ENCODE measurements around the gene TBC1D5.

The TBC1D5 gene

DNA sequence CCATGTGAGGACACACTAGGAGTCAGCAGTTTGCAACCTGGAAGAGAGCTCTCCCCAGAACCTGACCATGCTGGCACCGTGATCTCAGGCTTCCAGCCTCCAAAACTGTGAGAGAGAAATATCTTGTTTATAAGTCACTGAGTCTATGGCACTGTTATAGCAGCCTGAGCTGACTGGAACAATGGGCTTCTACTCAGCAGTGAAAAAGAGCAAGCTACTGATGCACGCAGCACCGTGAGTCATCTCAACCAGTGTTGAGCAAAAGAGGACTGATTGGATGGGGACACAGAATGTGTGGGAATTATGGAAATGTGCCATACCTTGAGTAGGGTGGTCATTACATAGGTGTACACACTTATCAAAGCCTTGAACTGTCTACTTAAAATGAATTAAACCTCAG lies 627.2 kb downstream of the TBC1D5 start:
- no peaks in the 10 kb centered on the region for H3K79me2 ChIP-seq (ENCODE audit: insufficient read depth, low read length)
- H2AFZ ChIP-seq (ENCODE audit: low read length), result no peak overlapping the region
- no peaks in the 10 kb centered on the region for H3K4me1 ChIP-seq (ENCODE audit: insufficient read depth, low read length, poor library complexity, severe bottlenecking)
- H3K27me3 ChIP-seq (ENCODE audit: insufficient read depth, low read length, poor library complexity, severe bottlenecking), result no peaks in the 10 kb centered on the region
- no peaks in the 10 kb centered on the region for H3K9me2 ChIP-seq (replicated peaks; ENCODE audit: low read depth, low read length)
- H3K4me2 ChIP-seq (ENCODE audit: low read depth, low read length, poor library complexity, severe bottlenecking), result no peak overlapping the region
- TF ChIP-seq, protein P1, sequence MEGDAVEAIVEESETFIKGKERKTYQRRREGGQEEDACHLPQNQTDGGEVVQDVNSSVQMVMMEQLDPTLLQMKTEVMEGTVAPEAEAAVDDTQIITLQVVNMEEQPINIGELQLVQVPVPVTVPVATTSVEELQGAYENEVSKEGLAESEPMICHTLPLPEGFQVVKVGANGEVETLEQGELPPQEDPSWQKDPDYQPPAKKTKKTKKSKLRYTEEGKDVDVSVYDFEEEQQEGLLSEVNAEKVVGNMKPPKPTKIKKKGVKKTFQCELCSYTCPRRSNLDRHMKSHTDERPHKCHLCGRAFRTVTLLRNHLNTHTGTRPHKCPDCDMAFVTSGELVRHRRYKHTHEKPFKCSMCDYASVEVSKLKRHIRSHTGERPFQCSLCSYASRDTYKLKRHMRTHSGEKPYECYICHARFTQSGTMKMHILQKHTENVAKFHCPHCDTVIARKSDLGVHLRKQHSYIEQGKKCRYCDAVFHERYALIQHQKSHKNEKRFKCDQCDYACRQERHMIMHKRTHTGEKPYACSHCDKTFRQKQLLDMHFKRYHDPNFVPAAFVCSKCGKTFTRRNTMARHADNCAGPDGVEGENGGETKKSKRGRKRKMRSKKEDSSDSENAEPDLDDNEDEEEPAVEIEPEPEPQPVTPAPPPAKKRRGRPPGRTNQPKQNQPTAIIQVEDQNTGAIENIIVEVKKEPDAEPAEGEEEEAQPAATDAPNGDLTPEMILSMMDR (conservative IDR thresholded peaks at IDR 0.05; ENCODE audit: low read length), result no peak
- TF ChIP-seq EZH2phosphoT487 (IDR thresholded peaks at IDR 0.05; ENCODE audit: borderline replicate concordance), result no peak
- H3K4me3 ChIP-seq (ENCODE audit: low read length, poor library complexity, severe bottlenecking), result no peak overlapping the region
- H3K36me3 ChIP-seq (ENCODE audit: insufficient read depth, low read length), result no peaks in the 10 kb centered on the region
- no peak overlapping the region for H3K9ac ChIP-seq (ENCODE audit: low read depth, low read length, poor library complexity, severe bottlenecking)
- no peaks in the 10 kb centered on the region for H3F3A ChIP-seq (ENCODE audit: low read depth)
- no peaks in the 10 kb centered on the region for H3K9me3 ChIP-seq (ENCODE audit: insufficient read depth, low read depth, low read length)
- no peaks in the 10 kb centered on the region for H4K20me1 ChIP-seq (ENCODE audit: insufficient read depth, low read length, poor library complexity, severe bottlenecking)

DNA sequence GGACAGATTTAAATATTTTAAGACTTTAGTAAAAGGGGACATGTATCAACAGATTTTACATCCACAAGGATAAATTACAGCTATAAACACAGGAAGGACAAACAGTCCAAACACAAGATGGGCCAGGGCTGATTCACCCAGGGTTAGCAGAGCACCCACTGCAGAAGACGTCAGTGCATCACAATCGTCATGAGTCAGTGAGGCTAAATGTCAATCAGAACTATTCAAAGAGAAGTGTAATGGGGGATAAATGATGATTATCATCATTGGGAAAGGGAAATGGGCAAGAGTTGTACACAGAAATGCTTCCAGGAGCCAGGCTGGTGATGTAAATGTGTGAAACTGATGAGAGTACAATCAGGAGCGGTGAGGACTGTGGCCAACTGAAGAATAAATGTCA lies 630.8 kb downstream of the TBC1D5 start:
- Histone ChIP-seq H3K36me3 (ENCODE audit: insufficient read depth, low read length) (no peaks in the 10 kb centered on the region), H3K4me1 (ENCODE audit: insufficient read depth, low read length, poor library complexity, severe bottlenecking) (no peaks in the 10 kb centered on the region), H4K20me1 (ENCODE audit: insufficient read depth, low read length, poor library complexity, severe bottlenecking) (no peaks in the 10 kb centered on the region), H3K9me2 (replicated peaks; ENCODE audit: low read depth, low read length) (no peaks in the 10 kb centered on the region), H3F3A (ENCODE audit: low read depth) (no peaks in the 10 kb centered on the region), H3K27me3 (ENCODE audit: insufficient read depth, low read length, poor library complexity, severe bottlenecking) (no peaks in the 10 kb centered on the region), H2AFZ (ENCODE audit: low read length) (no peak overlapping the region), H3K9ac (ENCODE audit: low read depth, low read length, poor library complexity, severe bottlenecking) (no peak overlapping the region), H3K9me3 (ENCODE audit: insufficient read depth, low read depth, low read length) (no peaks in the 10 kb centered on the region), H3K4me2 (ENCODE audit: low read depth, low read length, poor library complexity, severe bottlenecking) (no peak overlapping the region), H3K79me2 (ENCODE audit: insufficient read depth, low read length) (no peaks in the 10 kb centered on the region), H3K4me3 (ENCODE audit: low read length, poor library complexity, severe bottlenecking) (no peak overlapping the region)
- TF ChIP-seq, protein P1 (conservative IDR thresholded peaks at IDR 0.05; ENCODE audit: low read length), result no peak
- no peak for TF ChIP-seq EZH2phosphoT487 (IDR thresholded peaks at IDR 0.05; ENCODE audit: borderline replicate concordance)

DNA sequence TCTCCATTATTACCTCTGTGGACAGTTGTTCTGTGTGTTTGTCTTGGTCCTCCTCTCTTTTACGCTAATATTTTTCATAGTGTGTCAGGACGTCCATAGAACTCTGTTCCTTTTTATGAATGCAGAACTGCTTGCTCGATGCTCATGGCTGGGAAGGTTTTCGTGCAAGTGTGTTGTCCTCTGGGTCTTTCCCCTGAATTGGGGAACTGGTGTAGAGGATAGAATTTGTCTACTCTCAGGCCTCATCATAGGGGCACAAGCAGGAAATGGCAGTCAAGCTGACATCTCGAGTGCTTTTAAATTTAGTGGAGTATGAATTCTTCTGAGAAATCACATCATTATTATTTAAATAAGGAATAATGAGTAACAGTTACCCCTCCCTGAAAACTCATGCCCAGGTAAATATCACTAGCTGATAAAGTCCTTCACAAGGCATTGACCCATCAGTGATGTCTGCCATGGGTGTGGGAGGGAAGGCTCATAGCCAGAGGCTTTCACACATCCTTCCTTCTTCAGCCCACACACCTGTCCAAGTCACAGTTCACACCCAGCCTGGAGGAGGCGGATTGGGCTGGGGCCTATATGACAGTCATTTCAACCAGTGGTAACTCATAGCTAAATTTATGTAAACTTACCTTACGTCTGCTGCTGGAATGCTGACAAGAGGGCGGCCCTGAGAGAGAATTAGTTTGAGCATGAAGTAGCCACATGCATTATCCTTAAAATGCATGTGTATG lies 631.6 kb downstream of the TBC1D5 start:
- Histone ChIP-seq H2AFZ (ENCODE audit: low read length) (no peak overlapping the region), H3K9ac (ENCODE audit: low read depth, low read length, poor library complexity, severe bottlenecking) (no peak overlapping the region), H3K4me1 (ENCODE audit: insufficient read depth, low read length, poor library complexity, severe bottlenecking) (no peaks in the 10 kb centered on the region), H3K9me2 (replicated peaks; ENCODE audit: low read depth, low read length) (no peaks in the 10 kb centered on the region), H4K20me1 (ENCODE audit: insufficient read depth, low read length, poor library complexity, severe bottlenecking) (no peaks in the 10 kb centered on the region), H3K27me3 (ENCODE audit: insufficient read depth, low read length, poor library complexity, severe bottlenecking) (no peaks in the 10 kb centered on the region), H3F3A (ENCODE audit: low read depth) (no peaks in the 10 kb centered on the region), H3K4me2 (ENCODE audit: low read depth, low read length, poor library complexity, severe bottlenecking) (no peak overlapping the region), H3K4me3 (ENCODE audit: low read length, poor library complexity, severe bottlenecking) (no peak overlapping the region), H3K79me2 (ENCODE audit: insufficient read depth, low read length) (no peaks in the 10 kb centered on the region), H3K36me3 (ENCODE audit: insufficient read depth, low read length) (no peaks in the 10 kb centered on the region), H3K9me3 (ENCODE audit: insufficient read depth, low read depth, low read length) (no peaks in the 10 kb centered on the region)
- TF ChIP-seq, protein P1 (conservative IDR thresholded peaks at IDR 0.05; ENCODE audit: low read length), result no peak
- no peak for TF ChIP-seq EZH2phosphoT487 (IDR thresholded peaks at IDR 0.05; ENCODE audit: borderline replicate concordance)

Measured in Loucy (cell line).